Retinal pigment epithelial cell (primary cell): ENCODE measurements around the gene ARMC9.

Experiments
- DNase-seq: peaks from one replicate; pipeline ENCODE4 v3.0.0-alpha.2; 2010; ENCODE audit warnings: low read depth
- H3K4me3 ChIP-seq: 2 replicates; pipeline ENCODE4 v1.5.1; 2011; ENCODE audit warnings: mild to moderate bottlenecking, low read length, control low read depth, moderate library complexity
- TF ChIP-seq, protein P1 (sequence below): conservative IDR thresholded peaks from 2 replicates; pipeline ENCODE4 v1.5.1; 2011; ENCODE audit warnings: low read depth, low read length, control low read depth, inconsistent platforms

Gene ARMC9

DNA sequence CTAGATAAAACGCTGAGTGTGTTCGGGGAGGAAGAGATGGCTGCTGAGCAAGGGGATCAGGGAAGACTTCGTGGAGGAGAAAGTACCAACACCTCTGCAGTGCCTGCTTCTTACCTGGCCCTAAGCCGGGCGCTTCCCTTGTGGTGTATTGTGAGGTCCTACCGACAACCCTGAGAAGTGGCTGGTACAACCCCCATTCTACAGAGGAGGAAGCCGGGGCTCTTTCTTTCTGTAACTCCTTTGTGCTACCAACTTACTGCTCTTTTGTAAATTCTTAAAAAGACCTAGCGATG, 96.9 kb downstream of the ARMC9 start:
- TF ChIP-seq, protein P1, sequence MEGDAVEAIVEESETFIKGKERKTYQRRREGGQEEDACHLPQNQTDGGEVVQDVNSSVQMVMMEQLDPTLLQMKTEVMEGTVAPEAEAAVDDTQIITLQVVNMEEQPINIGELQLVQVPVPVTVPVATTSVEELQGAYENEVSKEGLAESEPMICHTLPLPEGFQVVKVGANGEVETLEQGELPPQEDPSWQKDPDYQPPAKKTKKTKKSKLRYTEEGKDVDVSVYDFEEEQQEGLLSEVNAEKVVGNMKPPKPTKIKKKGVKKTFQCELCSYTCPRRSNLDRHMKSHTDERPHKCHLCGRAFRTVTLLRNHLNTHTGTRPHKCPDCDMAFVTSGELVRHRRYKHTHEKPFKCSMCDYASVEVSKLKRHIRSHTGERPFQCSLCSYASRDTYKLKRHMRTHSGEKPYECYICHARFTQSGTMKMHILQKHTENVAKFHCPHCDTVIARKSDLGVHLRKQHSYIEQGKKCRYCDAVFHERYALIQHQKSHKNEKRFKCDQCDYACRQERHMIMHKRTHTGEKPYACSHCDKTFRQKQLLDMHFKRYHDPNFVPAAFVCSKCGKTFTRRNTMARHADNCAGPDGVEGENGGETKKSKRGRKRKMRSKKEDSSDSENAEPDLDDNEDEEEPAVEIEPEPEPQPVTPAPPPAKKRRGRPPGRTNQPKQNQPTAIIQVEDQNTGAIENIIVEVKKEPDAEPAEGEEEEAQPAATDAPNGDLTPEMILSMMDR, result no peak
- DNase-seq, result no peak
- H3K4me3 ChIP-seq, result no peak overlapping the region

DNA sequence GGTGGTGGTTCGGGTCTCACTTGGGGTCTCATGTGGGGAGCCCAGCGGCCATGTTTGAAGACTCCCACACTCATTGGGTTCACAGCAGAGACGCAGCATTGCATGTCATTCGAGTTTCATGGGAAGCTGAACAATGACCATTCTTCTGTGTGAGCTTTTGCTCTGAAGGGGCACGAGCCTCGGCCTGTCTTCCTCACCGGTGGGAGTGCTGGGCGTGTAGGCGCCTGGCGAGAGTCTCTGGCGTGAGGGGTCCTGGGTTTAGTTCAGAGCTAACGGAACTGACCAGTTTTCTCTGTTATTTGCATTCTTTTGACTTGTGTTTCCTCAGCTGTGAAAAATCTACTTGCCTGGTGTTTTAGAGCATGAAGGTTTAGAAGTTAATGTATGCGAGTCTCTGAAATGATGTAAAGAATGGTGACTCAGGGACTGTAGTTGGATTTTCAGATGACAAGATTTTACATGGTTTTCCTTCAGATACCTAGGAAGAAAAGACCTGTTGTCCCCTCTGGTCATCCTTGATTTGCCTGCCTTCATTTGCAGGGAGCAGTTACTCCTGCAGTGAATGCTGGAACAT, 98.1 kb downstream of the ARMC9 start:
- no peak overlapping the region for H3K4me3 ChIP-seq
- DNase-seq, result no peak
- TF ChIP-seq, protein P1, result no peak

GRCh38 chr2:231297108-231297908, 98.9 kb downstream of the ARMC9 start:
- H3K4me3 ChIP-seq, result no peak overlapping the region
- no peak for DNase-seq
- TF ChIP-seq, protein P1, result peak; percentile 81

- DNase-seq, result no peak
- no peak overlapping the region for H3K4me3 ChIP-seq
- TF ChIP-seq, protein P1, result no peak
Measured at GRCh38 chr2:231298091-231298490, 99.7 kb downstream of the ARMC9 start.

GRCh38 chr2:231299267-231299666, 100.8 kb downstream of the ARMC9 start:
- no peak overlapping the region for H3K4me3 ChIP-seq
- DNase-seq, result no peak
- TF ChIP-seq, protein P1, result no peak

DNA sequence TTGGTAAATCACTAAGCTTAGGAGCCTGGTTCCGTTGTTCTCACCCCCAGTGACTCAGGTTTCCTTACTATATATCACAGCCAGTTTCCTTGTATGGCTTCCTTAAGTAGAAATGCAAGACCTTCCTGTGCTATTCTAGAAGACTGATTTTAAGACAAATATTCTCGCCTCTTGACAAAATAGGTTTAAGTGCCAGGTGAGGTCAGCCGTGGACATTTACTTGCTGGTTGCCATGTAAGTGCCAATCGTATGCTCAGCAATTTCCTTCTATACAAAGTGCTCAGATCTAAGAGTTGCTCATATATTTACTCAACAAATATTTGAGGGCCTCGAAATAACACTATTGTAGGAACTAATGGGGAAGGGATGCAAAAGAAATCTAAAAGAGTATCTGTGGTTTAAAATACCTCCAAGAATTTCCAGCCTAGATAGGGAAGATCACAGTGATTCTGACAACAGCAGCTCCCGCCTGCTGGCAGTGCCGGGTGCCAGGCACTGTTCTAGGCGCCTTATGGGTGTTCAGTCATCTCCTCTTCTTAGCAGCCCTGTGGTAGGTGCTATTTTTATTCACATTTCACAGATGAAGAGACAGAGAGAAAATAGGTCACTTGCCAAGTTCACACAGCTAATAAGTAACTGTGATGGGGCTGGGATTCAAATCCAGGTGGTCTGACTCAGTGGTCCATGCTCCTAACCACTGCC, 101.7 kb downstream of the ARMC9 start:
- H3K4me3 ChIP-seq, result no peak overlapping the region
- DNase-seq, result no peak
- TF ChIP-seq, protein P1, result no peak
